Activated naive CD4-positive, alpha-beta T cell treated with anti-CD3 and anti-CD28 coated beads, Interleukin-2, amount 10 ng/mL, durations not matched to agents 7 days and 5 days (primary cell): Measurements from ENCODE around the gene NME7.

Source experiments
- CTCF ChIA-PET: fragments of 350-600 bp; sonication (Branson Sonifier 250); formaldehyde crosslinking; loops from one replicate; lab custom pipeline; 2021; ENCODE audit warnings: antibody characterized with exemption; lab: Charles Lee
- DNase-seq: peaks from one replicate; pipeline ENCODE4 v3.0.0-alpha.2; 2020
- H3K27ac Mint-ChIP-seq: one replicate; pipeline ENCODE4 v1.8.0; 2021; ENCODE audit warnings: mild to moderate bottlenecking, moderate library complexity, mixed read lengths
- H3K27me3 Mint-ChIP-seq: one replicate; pipeline ENCODE4 v1.8.0; 2021; ENCODE audit warnings: mild to moderate bottlenecking, mixed read lengths
- H3K36me3 Mint-ChIP-seq: one replicate; pipeline ENCODE4 v1.8.0; 2021; ENCODE audit warnings: mixed read lengths
- H3K4me1 Mint-ChIP-seq: one replicate; pipeline ENCODE4 v1.8.0; 2021; ENCODE audit warnings: mixed read lengths
- H3K4me3 Mint-ChIP-seq: one replicate; pipeline ENCODE4 v1.8.0; 2021; ENCODE audit warnings: mild to moderate bottlenecking, moderate library complexity, mixed read lengths
- H3K9me3 Mint-ChIP-seq: one replicate; pipeline ENCODE4 v1.8.0; 2021; ENCODE audit warnings: mixed read lengths

Gene NME7

DNA sequence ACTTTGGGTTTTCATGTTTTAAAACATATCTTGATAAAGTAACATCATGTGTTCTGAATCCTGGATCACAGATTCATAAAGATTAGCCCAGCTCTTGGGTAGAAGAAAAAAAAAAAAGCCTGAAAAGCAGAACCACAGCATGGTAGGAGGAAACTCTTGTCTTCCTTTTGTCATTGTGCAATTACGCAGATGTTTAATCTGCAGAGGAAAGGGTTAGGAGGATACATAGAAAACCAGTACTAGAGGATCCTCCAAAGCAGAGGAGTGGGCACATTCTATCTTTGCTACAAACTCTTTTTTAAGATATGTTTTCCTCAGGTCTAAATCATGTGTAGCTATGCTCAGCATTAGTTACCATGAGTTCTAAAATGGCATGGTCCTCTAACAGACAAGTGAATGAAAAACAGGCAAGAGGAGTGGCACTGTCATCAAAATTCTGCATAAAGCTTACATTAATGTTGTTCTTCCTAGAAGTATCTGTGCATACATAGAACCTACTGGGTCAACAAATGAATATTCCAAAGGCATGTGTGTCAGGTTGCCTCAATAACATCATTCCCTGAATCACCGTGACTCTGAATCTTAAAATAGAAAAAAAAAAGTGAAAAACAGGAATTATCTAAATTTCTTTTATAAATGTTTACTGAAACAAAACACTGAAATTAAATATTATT is 107.0 kb downstream of the NME7 start:
- peaks cover 5% of the 10 kb centered on the region for H3K36me3 Mint-ChIP-seq
- DNase-seq: no peak
- CTCF ChIA-PET: no interaction called here
- no peak overlapping the region for H3K27ac Mint-ChIP-seq
- H3K4me3 Mint-ChIP-seq: no peak overlapping the region
- no peaks in the 10 kb centered on the region for H3K27me3 Mint-ChIP-seq
- no peaks in the 10 kb centered on the region for H3K4me1 Mint-ChIP-seq
- H3K9me3 Mint-ChIP-seq: peaks cover 10% of the 10 kb centered on the region

DNA sequence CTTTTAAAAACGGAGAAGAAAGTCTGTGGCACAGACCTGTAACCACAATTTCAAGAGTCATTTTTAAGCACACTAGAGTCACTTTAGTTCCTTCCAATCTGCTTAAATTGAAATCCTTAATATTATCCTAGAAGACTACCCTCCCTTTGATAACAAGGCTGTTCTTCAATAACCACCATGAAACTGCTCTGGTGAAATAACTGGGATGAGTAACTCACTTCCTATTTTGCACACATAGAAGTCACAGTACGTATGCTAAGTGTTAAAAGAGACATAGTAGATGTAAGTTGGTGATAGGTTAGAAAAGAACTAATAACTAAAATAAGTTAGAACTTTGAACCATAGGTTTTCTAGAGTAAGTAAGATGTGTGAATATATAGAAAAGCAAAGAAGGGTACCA is 107.8 kb downstream of the NME7 start:
- Mint-ChIP-seq H3K4me3 (no peak overlapping the region), H3K27me3 (no peaks in the 10 kb centered on the region), H3K9me3 (peaks cover 8% of the 10 kb centered on the region), H3K27ac (no peak overlapping the region), H3K4me1 (no peaks in the 10 kb centered on the region), H3K36me3 (peaks cover 4% of the 10 kb centered on the region)
- no peak for DNase-seq
- CTCF ChIA-PET: no interaction called here

DNA sequence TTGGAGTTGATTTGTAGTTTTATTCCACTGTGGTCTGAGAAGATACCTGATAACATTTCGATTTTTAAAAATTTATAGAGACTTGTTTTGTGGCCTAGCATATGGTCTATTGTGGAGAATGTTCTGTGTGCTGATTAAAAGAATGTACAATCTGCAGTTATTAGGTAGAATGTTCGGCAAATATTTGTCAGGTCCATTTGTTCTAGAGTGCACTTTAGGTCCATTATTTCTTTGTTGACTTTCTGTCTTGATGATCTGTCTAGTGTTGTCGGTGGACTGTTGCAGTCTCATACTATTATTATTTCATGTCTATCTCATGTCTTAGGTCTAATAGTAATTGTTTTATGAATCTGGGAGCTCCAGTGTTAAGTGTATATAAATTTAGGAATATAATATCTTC is 116.8 kb downstream of the NME7 start:
- no peak for DNase-seq
- CTCF ChIA-PET: no interaction called here
- Mint-ChIP-seq H3K9me3 (peaks cover 2% of the 10 kb centered on the region), H3K36me3 (no peaks in the 10 kb centered on the region), H3K4me3 (no peak overlapping the region), H3K27ac (no peak overlapping the region), H3K4me1 (no peaks in the 10 kb centered on the region), H3K27me3 (no peaks in the 10 kb centered on the region)

DNA sequence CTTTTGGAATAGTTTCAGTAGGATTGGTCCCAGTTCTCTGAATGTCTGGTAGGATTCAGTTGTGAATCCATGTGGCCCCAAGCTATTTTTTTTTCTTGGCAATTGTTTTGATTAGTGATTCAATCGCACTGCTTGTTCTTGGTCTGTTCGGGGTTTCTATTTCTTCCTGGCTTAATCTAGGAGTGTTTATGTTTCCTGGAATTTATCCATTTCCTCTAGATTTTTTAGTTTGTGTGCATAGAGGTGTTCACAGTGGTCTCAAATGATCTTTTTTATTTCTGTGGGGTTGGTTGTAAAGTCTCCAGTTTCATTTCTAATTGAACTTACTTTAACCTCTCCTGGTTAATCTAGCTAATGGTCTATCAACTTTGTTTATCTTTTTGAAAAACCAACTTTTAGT is 117.6 kb downstream of the NME7 start:
- CTCF ChIA-PET: no interaction called here
- Mint-ChIP-seq H3K9me3 (peaks cover 2% of the 10 kb centered on the region), H3K4me1 (no peaks in the 10 kb centered on the region), H3K4me3 (no peak overlapping the region), H3K27me3 (no peaks in the 10 kb centered on the region), H3K36me3 (no peaks in the 10 kb centered on the region), H3K27ac (no peak overlapping the region)
- DNase-seq: no peak

DNA sequence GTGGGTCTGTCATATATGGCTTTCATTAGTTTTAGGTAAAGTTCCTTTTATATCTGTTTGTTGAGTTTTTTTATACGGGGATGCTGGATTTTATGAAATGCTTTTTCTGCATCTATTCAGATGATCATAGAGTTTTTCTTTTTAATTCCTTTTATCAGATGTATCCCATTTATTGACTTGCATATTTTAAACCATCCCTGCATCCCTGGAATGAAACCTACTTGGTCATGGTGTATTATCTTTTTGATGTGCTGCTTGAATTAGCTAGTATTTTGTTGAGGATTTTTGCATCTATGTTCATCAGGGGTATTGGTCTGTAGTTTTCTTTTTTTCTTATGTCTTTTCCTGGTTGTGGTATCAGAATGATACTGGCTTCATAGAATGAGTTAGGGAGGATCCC is 118.0 kb downstream of the NME7 start:
- Mint-ChIP-seq H3K4me3 (no peak overlapping the region), H3K27me3 (no peaks in the 10 kb centered on the region), H3K4me1 (no peaks in the 10 kb centered on the region), H3K36me3 (no peaks in the 10 kb centered on the region), H3K9me3 (peaks cover 2% of the 10 kb centered on the region), H3K27ac (no peak overlapping the region)
- CTCF ChIA-PET: no interaction called here
- no peak for DNase-seq

DNA sequence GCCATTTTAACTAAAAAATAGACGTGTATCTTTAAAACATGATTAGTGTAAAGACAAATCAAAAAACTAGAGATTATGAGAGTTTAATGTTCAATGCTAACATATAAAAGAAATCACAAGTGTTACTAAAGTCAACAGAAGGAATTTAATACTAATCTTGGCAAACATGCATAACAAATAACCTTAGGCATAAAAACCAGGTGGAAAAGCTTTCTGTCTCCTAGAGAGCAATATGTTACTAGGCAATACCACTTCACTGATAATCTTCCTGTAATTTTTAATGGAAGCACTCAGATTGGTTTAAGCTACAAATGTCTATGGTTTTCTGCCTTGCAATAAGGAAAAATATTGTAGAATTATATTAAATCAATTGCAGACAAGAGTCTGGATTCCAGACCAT is 121.9 kb downstream of the NME7 start:
- Mint-ChIP-seq H3K36me3 (no peaks in the 10 kb centered on the region), H3K9me3 (no peaks in the 10 kb centered on the region), H3K27ac (no peak overlapping the region), H3K27me3 (no peaks in the 10 kb centered on the region), H3K4me3 (no peak overlapping the region), H3K4me1 (no peaks in the 10 kb centered on the region)
- CTCF ChIA-PET: no interaction called here
- no peak for DNase-seq

DNA sequence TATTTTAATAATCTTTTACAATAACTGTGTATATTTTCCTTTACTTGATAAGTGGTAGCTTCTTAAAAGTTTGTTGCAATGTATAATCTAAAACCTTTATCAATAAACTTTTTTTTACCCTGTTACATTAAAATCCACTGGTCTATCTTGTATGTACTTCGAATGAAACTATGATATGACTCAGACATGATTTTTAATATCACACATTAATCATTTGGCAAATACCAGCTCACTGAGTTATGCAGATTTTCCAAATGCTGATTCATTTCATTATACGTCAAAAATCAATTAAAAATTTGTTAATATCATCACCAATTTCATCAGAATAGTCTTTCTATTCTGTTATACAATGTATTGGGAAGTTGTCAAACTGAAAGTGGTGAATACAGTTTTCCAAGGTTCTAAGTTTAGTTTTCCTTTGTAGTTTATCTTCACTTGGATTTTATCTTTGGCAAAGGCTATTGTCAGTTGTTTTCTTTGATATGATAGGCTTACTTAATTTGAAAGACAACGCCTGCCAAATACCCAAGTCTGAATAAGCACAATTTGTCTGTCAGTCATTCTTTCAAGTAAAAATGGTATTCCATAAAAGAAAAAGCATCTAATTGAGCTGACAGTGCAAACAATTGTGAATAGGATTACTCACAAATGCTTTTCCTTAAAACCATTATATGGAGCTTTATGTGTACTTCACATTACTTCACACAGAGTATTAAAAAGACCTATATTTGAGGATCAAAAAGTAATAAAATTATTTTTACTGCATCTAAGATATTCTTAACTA is 127.0 kb downstream of the NME7 start:
- no peaks in the 10 kb centered on the region for H3K36me3 Mint-ChIP-seq
- no peak for DNase-seq
- H3K27ac Mint-ChIP-seq: no peak overlapping the region
- CTCF ChIA-PET: no interaction called here
- H3K4me3 Mint-ChIP-seq: no peak overlapping the region
- no peaks in the 10 kb centered on the region for H3K4me1 Mint-ChIP-seq
- no peaks in the 10 kb centered on the region for H3K9me3 Mint-ChIP-seq
- H3K27me3 Mint-ChIP-seq: no peaks in the 10 kb centered on the region

DNA sequence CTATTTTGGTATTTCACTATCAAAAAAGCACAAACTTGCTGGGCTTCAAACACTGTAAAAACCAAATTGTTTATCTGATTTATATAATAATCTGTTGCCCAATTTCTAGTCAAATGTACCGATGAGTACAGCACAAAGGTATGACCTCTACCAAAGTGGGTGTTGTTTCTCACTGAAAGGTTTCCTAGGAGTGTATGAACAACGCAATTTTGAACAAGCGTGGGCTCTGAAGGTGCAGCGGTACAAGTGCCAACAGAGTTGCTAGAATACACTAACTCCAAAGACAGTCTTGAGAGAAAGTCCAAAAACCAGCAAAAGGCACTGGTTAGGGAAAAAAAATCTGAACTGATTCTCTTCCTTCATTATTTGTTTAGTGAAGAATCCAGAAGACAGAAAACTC is 130.7 kb downstream of the NME7 start:
- H3K27ac Mint-ChIP-seq: no peak overlapping the region
- H3K9me3 Mint-ChIP-seq: no peaks in the 10 kb centered on the region
- H3K36me3 Mint-ChIP-seq: no peaks in the 10 kb centered on the region
- no peaks in the 10 kb centered on the region for H3K4me1 Mint-ChIP-seq
- H3K4me3 Mint-ChIP-seq: no peak overlapping the region
- CTCF ChIA-PET: no interaction called here
- no peaks in the 10 kb centered on the region for H3K27me3 Mint-ChIP-seq
- no peak for DNase-seq

DNA sequence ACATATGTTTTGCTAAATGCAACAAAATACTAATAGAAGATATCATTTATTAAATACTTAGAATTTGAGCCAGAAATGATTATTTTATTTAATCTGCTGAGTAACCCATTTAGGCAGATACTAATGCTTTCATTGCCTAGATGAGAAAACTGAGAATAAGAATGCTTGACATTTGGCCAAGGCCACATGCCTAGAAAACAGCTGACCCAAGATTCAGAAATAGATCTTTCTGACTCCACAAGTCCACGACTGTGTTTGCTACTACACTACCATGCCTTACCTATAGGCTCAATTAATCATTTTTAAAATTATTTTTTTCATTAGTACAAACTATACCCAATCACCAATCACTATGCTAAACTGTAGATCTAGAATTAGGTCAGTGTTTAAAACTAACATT is 131.5 kb downstream of the NME7 start:
- CTCF ChIA-PET: no interaction called here
- Mint-ChIP-seq H3K4me3 (no peak overlapping the region), H3K27ac (no peak overlapping the region), H3K36me3 (no peaks in the 10 kb centered on the region), H3K27me3 (no peaks in the 10 kb centered on the region), H3K4me1 (no peaks in the 10 kb centered on the region), H3K9me3 (no peaks in the 10 kb centered on the region)
- DNase-seq: no peak

DNA sequence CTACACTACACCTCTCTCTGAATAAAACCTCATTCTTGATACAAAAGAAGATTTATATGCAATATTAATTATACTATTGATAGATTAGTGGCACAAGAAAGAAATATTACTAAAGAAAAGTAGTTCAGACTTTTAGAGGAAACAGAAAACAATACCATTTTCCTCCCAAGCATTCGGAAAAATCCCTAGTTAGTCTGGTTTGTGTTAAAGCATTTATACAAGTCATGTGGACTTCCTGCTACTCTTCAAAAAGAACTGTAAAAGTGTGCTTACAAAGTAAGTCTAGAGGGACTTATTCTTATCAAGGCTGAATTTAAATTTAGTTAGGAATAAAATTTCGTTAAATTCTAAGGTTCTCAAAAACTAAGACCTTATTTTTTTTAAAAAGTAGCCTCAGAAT is 132.0 kb downstream of the NME7 start:
- Mint-ChIP-seq H3K27me3 (no peaks in the 10 kb centered on the region), H3K4me3 (no peak overlapping the region), H3K36me3 (no peaks in the 10 kb centered on the region), H3K4me1 (no peaks in the 10 kb centered on the region), H3K27ac (no peak overlapping the region), H3K9me3 (no peaks in the 10 kb centered on the region)
- DNase-seq: no peak
- CTCF ChIA-PET: no interaction called here

DNA sequence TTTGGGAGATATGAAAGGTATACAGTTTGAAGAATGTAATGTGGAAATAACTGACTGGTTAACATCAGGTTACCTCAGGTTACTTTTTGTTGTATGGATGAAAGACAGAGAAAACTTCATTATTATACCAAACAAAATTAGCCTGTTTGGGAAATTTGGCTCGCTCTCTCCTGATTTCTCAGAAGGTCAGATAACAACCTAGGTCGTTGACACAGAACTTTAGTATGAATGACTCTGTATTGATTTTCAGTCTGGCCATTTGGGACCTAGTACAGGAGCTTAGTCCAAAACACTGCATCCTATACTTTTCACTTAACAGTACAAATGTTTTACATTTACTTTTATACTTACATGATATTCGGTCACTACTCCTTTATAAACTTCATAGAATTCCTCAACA is 132.8 kb downstream of the NME7 start:
- H3K9me3 Mint-ChIP-seq: no peaks in the 10 kb centered on the region
- H3K36me3 Mint-ChIP-seq: no peaks in the 10 kb centered on the region
- H3K27ac Mint-ChIP-seq: no peak overlapping the region
- DNase-seq: no peak
- no peaks in the 10 kb centered on the region for H3K4me1 Mint-ChIP-seq
- H3K27me3 Mint-ChIP-seq: no peaks in the 10 kb centered on the region
- no peak overlapping the region for H3K4me3 Mint-ChIP-seq
- CTCF ChIA-PET: no interaction called here

DNA sequence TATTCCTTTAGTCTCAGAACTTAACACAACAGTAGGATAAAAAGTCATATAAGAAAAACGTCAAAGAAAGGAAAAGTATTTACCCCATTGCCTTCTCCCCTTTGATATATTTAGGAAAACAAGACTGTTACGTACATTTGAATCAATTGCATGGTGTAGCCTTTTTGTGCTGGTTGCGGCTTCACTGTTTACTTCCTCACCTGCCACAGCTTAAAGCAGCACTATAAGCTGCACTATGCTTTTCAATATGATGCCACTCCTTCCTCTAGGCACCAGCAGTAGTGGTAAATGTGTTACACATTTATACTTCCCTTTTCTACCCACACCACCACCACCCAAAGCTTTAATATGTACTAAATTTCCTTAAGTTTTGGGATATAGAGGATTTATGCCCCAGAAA is 150.0 kb downstream of the NME7 start:
- no peak overlapping the region for H3K4me3 Mint-ChIP-seq
- no peak for DNase-seq
- H3K4me1 Mint-ChIP-seq: no peaks in the 10 kb centered on the region
- H3K27me3 Mint-ChIP-seq: no peaks in the 10 kb centered on the region
- H3K9me3 Mint-ChIP-seq: no peaks in the 10 kb centered on the region
- no peak overlapping the region for H3K27ac Mint-ChIP-seq
- H3K36me3 Mint-ChIP-seq: no peaks in the 10 kb centered on the region
- CTCF ChIA-PET: no interaction called here

DNA sequence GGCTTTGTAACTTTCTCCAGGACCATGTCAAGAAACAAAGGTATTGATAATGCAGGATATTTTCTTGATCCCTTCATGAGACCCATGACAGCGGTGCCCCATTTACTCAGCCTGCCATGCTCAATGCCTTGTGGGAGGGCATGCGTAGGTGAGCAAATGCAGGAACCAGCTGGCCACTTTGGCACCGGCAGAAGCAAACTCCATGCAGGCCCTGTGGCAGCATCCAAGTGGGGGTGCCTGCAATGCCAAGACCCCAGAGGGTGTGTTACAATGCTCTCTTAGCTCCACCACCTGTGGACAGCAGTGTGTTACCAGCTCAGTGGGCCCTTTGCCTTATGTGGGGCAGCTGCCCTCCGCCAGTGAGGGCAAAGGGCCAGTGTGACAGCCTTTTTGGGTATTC is 153.0 kb downstream of the NME7 start:
- no peak for DNase-seq
- Mint-ChIP-seq H3K4me1 (no peaks in the 10 kb centered on the region), H3K4me3 (no peak overlapping the region), H3K27me3 (no peaks in the 10 kb centered on the region), H3K27ac (no peak overlapping the region), H3K9me3 (no peaks in the 10 kb centered on the region), H3K36me3 (no peaks in the 10 kb centered on the region)
- CTCF ChIA-PET: interaction anchor here (1.0 kb wide), 1 partner anchor 8 kb away, joined by 3 read pairs; no protein-coding TSS in a partner anchor

DNA sequence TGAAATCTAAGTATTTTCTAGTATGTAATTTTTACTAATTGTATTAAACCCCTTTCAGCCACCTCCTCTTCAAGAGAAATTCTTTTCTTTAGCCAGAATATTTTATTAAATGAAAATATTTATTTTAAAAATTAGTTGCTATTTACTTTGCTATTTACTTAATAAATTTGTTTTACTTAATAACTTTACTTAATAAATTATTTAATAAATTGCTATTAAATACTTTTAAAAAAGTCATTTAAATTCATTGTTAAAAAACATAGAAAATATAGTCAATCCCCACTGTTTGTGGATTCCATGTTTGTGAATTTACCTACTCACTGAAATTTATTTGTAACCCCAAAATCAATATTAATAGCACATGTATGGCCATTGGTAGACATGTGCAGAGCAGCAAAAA is 155.5 kb downstream of the NME7 start:
- H3K27ac Mint-ChIP-seq: no peak overlapping the region
- H3K9me3 Mint-ChIP-seq: no peaks in the 10 kb centered on the region
- CTCF ChIA-PET: no interaction called here
- H3K4me1 Mint-ChIP-seq: no peaks in the 10 kb centered on the region
- no peaks in the 10 kb centered on the region for H3K27me3 Mint-ChIP-seq
- DNase-seq: no peak
- H3K4me3 Mint-ChIP-seq: no peak overlapping the region
- no peaks in the 10 kb centered on the region for H3K36me3 Mint-ChIP-seq

DNA sequence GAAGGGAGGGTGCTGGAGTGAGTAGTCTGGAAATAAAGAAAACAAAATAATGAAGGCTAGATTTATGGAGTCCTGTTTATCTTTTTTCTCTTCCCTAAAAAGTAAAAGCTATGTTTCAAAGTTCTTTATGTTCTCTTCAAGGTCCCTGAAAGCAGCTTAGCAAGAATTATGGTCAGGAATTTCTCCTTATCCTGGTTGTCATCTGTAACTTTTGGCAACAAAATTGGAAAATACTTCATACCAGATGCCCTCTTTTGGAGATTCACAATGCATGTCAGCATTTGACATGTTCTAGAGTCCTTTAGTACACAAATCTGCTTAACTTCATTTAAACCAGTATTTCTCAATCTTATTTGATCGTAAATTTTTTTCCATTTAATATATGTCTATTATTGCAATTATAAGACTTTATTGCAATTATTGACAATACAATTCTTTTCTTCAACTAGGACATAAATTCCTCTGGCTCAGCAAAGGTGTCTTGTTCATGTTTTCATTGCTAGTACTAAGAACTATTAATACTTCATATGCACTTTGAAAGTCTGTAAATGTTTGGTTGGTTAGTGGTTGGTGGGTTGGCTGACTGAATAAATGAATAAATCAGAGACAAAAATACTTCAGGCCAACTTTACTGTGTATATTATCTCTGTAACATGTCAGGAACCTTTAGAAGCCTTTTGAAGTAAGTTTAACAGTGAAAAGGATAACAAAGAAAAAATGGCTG is 159.6 kb downstream of the NME7 start:
- H3K4me1 Mint-ChIP-seq: no peaks in the 10 kb centered on the region
- CTCF ChIA-PET: no interaction called here
- no peak overlapping the region for H3K4me3 Mint-ChIP-seq
- H3K27me3 Mint-ChIP-seq: no peaks in the 10 kb centered on the region
- no peak for DNase-seq
- H3K27ac Mint-ChIP-seq: no peak overlapping the region
- H3K36me3 Mint-ChIP-seq: no peaks in the 10 kb centered on the region
- H3K9me3 Mint-ChIP-seq: no peaks in the 10 kb centered on the region
